Gastroesophageal sphincter (tissue), 4 donors: Measurements from ENCODE around the gene TRMT61A. TPM values are rescaled to one million over a fixed set of nuclear protein-coding genes. Genes with fewer than 3 reads are reported as not detected.

ENCODE experiments used
- ATAC-seq: fragments of 150-250 bp; one replicate; pipeline ENCODE4 v1.9.1; 2016; ENCODE audit warnings: mild to moderate bottlenecking, moderate library complexity
- H3K27ac ChIP-seq, 4 donors: fragments of 200-600 bp; sonication (generic) in 3 of 4; 1 replicate in 3 of 4; 2 replicates in 1 of 4; pipeline ENCODE4 v1.5.1; 2016 to 2019
- H3K27me3 ChIP-seq: fragments of 200-600 bp; sonication (generic); one replicate; pipeline ENCODE4 v1.5.1; 2019
- H3K36me3 ChIP-seq, 2 donors: fragments of 200-600 bp; sonication (generic); one replicate each; pipeline ENCODE4 v1.5.1; 2019; ENCODE audit warnings: control low read depth in 1 of 2
- H3K4me1 ChIP-seq, 3 donors: fragments of 200-600 bp; sonication (generic); 1 replicate in 2 of 3; 2 replicates in 1 of 3; pipeline ENCODE4 v1.5.1; 2016 to 2019; ENCODE audit warnings: control low read depth in 2 of 3
- H3K4me3 ChIP-seq, 2 donors: fragments of 200-600 bp; sonication (generic); one replicate each; pipeline ENCODE4 v1.5.1; 2019; ENCODE audit warnings: mild to moderate bottlenecking in 1 of 2, moderate library complexity in 1 of 2
- H3K9me3 ChIP-seq, 3 donors: fragments of 200-600 bp; sonication (generic); one replicate each; pipeline ENCODE4 v1.5.1; 2017 to 2019; ENCODE audit warnings: control low read depth in 2 of 3
- CTCF ChIP-seq, 4 experiments: fragments of 200-600 bp in 2 of 4; fragments of 450-650 bp in 2 of 4; sonication (generic) in 1 of 4; IDR thresholded peaks; one replicate each; pipeline ENCODE4 v1.5.1; 2017 to 2019; ENCODE audit warnings: antibody characterized with exemption in 4 of 4, mild to moderate bottlenecking in 2 of 4, moderate library complexity in 2 of 4
- EP300 ChIP-seq: sonication (generic); formaldehyde crosslinking; IDR thresholded peaks from one replicate; pipeline ENCODE4 v1.6.1; 2017; ENCODE audit warnings: antibody characterized with exemption, mild to moderate bottlenecking
- POLR2A ChIP-seq, 2 donors: fragments of 450-650 bp; IDR thresholded peaks; one replicate each; pipeline ENCODE4 v1.6.1; 2017; ENCODE audit warnings: antibody characterized with exemption in 2 of 2, mild to moderate bottlenecking in 2 of 2, moderate library complexity in 1 of 2
- POLR2AphosphoS5 ChIP-seq: sonication (generic); formaldehyde crosslinking; IDR thresholded peaks from one replicate; pipeline ENCODE4 v1.6.1; 2017; ENCODE audit warnings: antibody characterized with exemption
- WGBS, 2 donors: methylation state at CpG; one replicate each; pipeline ENCODE4 v1.1.5; 2018; ENCODE audit warnings: low coverage in 1 of 2; 5-methylcytosine and 5-hydroxymethylcytosine counted together
- total RNA-seq, 4 donors: library from RNA; depleted of rRNA; stranded (reverse); fragments of >200 nt; gene quantifications; one replicate each; pipeline ENCODE4 v1.1.0, GENCODE V29; 2016

TRMT61A gene
- total RNA-seq, 4 donors from 2014 or later, result 22.5 to 45.2 (median 30.9) TPM

GRCh38 chr14:103544388-103545218, 15.6 kb downstream of the TRMT61A start:
- Histone ChIP-seq H3K27ac (peak overlapping the region; percentile 21 to 96 (median 92)), H3K9me3 (no peaks in the 10 kb centered on the region), H3K36me3 (no peaks in the 10 kb centered on the region), H3K27me3 (no peaks in the 10 kb centered on the region), H3K4me3 (no peak overlapping the region), H3K4me1 (peaks cover 31 to 100% (median 75%) of the 10 kb centered on the region in 3 donors)
- 0% methylated on average over 5 of the region's 35 CpGs; no CpG with 5 or more reads in 1 of the 2 donors for WGBS, 2 donors
- TF ChIP-seq POLR2A (IDR thresholded peaks at IDR 0.05), result no peak
- no peak for TF ChIP-seq EP300
- peak; percentile 21 for TF ChIP-seq POLR2AphosphoS5
- no peak for TF ChIP-seq CTCF (IDR thresholded peaks at IDR 0.05)
- peak; percentile 38 for ATAC-seq

- Histone ChIP-seq H3K4me1 (peaks cover 31 to 100% (median 75%) of the 10 kb centered on the region in 3 donors), H3K4me3 (no peak overlapping the region), H3K27ac (peak overlapping the region; percentile 13 to 96 (median 92)), H3K36me3 (no peaks in the 10 kb centered on the region), H3K9me3 (no peaks in the 10 kb centered on the region), H3K27me3 (no peaks in the 10 kb centered on the region)
- TF ChIP-seq CTCF (IDR thresholded peaks at IDR 0.05), result no peak
- no peak for TF ChIP-seq EP300
- TF ChIP-seq POLR2A (IDR thresholded peaks at IDR 0.05), result no peak
- no peak for TF ChIP-seq POLR2AphosphoS5
- no CpG with 5 or more reads among the region's 29 CpGs for WGBS, 2 donors
- no peak for ATAC-seq
These were observed 16.4 kb downstream of the TRMT61A start for GRCh38 chr14:103545219-103545914.

- peak overlapping the region in 3 of 4 donors; percentile 91 to 96 (median 92) for H3K27ac ChIP-seq
- H3K4me3 ChIP-seq, result no peak overlapping the region
- H3K4me1 ChIP-seq, result peaks cover 29 to 100% (median 75%) of the 10 kb centered on the region in 3 donors
These were observed 17.1 kb downstream of the TRMT61A start for GRCh38 chr14:103545915-103546651.

More at GRCh38 chr14:103545915-103546651, 17.1 kb downstream of the TRMT61A start:
- H3K9me3 ChIP-seq, result no peaks in the 10 kb centered on the region
- 81% methylated on average over 3 of the region's 27 CpGs; no CpG with 5 or more reads in 1 of the 2 donors for WGBS, 2 donors
- no peaks in the 10 kb centered on the region for H3K27me3 ChIP-seq
- TF ChIP-seq EP300, result no peak
- no peak for TF ChIP-seq POLR2A (IDR thresholded peaks at IDR 0.05)
- TF ChIP-seq CTCF (IDR thresholded peaks at IDR 0.05), result no peak
- no peak for TF ChIP-seq POLR2AphosphoS5
- no peak for ATAC-seq
- no peaks in the 10 kb centered on the region for H3K36me3 ChIP-seq
